RWPE1 (cell line): ENCODE results near the gene ZNF487.
"Not testable (repeated sequence)": the region's sequence is repeated elsewhere in the genome, so short reads cannot be mapped to it uniquely, and the experiment has no call there.

Experiments
- CTCF ChIA-PET: fragments of 350-600 bp; sonication (Branson Sonifier 250); formaldehyde crosslinking; extraction: SDS; loops from one replicate; lab custom pipeline; 2021; lab: Yijun Ruan, JAX
- POLR2A ChIA-PET: fragments of 400-600 bp; formaldehyde crosslinking; extraction: SDS; loops from one replicate; lab custom pipeline; 2020; ENCODE audit warnings: antibody characterized with exemption; ENCODE audit not compliant: low non-redundant PET; lab: Yijun Ruan, JAX
- DNase-seq: peaks from one replicate; pipeline ENCODE4 v3.0.0; 2012; ENCODE audit warnings: low spot score
- H3K27ac ChIP-seq: fragments of 450-650 bp; 2 replicates; pipeline ENCODE4 v1.5.1; 2017
- TF ChIP-seq, protein P1 (sequence below): fragments of 450-650 bp; conservative IDR thresholded peaks from 2 replicates; pipeline ENCODE4 v1.5.1; 2017; ENCODE audit warnings: low read depth, mild to moderate bottlenecking

ZNF487 gene

GRCh38 chr10:43430926-43431663 is 5.8 kb upstream of the ZNF487 start:
- POLR2A ChIA-PET: interaction anchor here (1.1 kb wide), 1 partner anchor 23 kb away, joined by 4 read pairs; no protein-coding TSS in a partner anchor

DNA sequence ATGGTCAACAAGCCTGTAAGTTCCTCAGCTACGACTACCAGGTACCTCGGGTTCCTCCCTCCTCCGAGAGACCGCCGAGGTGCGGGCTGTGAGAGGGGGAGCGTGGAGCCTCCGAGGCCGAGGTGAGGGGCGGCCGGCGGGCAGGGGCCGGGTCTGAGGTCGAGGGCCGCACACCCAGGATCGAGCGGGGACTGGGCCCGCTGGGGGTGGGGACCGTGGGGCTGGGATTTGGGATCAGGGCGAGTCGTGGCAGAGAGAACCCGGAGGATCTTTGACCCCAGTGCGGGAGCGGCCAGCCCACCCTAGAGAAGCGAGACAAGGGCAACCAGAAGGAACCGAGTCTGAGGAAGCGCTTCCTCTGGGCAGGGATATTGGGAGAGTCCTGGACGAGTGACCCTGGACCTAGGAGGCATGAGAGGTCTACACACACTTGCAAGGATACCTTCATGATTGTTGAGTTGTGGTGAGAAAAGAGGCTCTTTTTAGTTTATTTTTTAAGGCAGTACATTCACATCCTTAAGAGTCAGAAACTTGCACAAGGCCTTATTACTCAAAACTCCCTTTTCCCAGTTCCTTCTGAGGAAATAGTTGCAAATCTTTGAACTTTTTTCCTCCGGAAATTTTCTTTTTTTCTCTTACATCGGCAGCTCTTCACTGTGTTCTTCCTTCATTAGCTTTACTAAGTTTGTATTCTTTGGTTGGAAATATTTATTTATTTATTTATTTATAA is 395 bp downstream of the ZNF487 start:
- TF ChIP-seq, protein P1, sequence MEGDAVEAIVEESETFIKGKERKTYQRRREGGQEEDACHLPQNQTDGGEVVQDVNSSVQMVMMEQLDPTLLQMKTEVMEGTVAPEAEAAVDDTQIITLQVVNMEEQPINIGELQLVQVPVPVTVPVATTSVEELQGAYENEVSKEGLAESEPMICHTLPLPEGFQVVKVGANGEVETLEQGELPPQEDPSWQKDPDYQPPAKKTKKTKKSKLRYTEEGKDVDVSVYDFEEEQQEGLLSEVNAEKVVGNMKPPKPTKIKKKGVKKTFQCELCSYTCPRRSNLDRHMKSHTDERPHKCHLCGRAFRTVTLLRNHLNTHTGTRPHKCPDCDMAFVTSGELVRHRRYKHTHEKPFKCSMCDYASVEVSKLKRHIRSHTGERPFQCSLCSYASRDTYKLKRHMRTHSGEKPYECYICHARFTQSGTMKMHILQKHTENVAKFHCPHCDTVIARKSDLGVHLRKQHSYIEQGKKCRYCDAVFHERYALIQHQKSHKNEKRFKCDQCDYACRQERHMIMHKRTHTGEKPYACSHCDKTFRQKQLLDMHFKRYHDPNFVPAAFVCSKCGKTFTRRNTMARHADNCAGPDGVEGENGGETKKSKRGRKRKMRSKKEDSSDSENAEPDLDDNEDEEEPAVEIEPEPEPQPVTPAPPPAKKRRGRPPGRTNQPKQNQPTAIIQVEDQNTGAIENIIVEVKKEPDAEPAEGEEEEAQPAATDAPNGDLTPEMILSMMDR: no peak
- peak; percentile 20 for DNase-seq
- CTCF ChIA-PET: interaction anchor here (0.7 to 1.2 kb wide), 2 partner anchors 20 to 29 kb away, joined by 3 read pairs; no protein-coding TSS in a partner anchor
- peak overlapping the region; percentile 97 for H3K27ac ChIP-seq
- POLR2A ChIA-PET: interaction anchor here (1.2 kb wide), 1 partner anchor 17 kb away, joined by 3 read pairs; no protein-coding TSS in a partner anchor

More at GRCh38 chr10:43430926-43431663, 5.8 kb upstream of the ZNF487 start:
- TF ChIP-seq, protein P1: no peak
- no peak overlapping the region for H3K27ac ChIP-seq
- DNase-seq: no peak
- CTCF ChIA-PET: no interaction called here

- DNase-seq: no peak
- ChIA-PET POLR2A (no interaction called here), CTCF (no interaction called here)
- H3K27ac ChIP-seq: peak overlapping the region; percentile 15; the same call in 1 of the 2 replicates
- TF ChIP-seq, protein P1: no peak
Observed at GRCh38 chr10:43440463-43441134, 3.7 kb downstream of the ZNF487 start.

DNA sequence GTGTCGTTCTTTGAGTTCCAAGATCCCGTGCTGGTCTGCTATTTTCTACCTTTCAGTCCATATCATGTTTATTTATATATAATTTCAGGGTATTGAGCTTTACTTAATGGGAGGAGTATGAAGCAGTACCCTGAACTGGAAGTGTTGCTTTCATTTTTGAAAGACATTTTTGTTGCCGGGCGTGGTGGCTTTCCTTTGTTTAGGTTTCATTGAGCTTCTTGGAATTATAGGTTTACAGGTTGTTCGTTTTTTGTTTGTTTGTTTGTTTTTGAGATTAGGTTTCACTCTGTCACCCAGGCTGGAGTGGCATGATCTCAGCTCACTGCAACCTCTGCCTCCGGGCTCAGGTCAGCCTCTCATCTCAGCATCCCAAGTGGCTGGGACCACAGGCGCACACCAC is 7.4 kb downstream of the ZNF487 start:
- CTCF ChIA-PET: no interaction called here
- TF ChIP-seq, protein P1: no peak
- POLR2A ChIA-PET: no interaction called here
- DNase-seq: no peak
- H3K27ac ChIP-seq: peak overlapping the region; percentile 68

- peak overlapping the region; percentile 68 for H3K27ac ChIP-seq
- DNase-seq: no peak
- ChIA-PET POLR2A (no interaction called here), CTCF (no interaction called here)
- TF ChIP-seq, protein P1: no peak
Observed at GRCh38 chr10:43444897-43445466, 8.1 kb downstream of the ZNF487 start.

- H3K27ac ChIP-seq, DNase-seq, POLR2A ChIA-PET, CTCF ChIA-PET: not testable (repeated sequence)
Observed at GRCh38 chr10:43446219-43447017, 9.5 kb downstream of the ZNF487 start.
